ENCODE measurements around the gene MAD1L1. TPM values are rescaled to one million over a fixed set of nuclear protein-coding genes. Genes with fewer than 3 reads are reported as not detected.

MAD1L1 gene
- polyA plus RNA-seq, 2 donors, result 18.0 to 24.9 TPM

DNA sequence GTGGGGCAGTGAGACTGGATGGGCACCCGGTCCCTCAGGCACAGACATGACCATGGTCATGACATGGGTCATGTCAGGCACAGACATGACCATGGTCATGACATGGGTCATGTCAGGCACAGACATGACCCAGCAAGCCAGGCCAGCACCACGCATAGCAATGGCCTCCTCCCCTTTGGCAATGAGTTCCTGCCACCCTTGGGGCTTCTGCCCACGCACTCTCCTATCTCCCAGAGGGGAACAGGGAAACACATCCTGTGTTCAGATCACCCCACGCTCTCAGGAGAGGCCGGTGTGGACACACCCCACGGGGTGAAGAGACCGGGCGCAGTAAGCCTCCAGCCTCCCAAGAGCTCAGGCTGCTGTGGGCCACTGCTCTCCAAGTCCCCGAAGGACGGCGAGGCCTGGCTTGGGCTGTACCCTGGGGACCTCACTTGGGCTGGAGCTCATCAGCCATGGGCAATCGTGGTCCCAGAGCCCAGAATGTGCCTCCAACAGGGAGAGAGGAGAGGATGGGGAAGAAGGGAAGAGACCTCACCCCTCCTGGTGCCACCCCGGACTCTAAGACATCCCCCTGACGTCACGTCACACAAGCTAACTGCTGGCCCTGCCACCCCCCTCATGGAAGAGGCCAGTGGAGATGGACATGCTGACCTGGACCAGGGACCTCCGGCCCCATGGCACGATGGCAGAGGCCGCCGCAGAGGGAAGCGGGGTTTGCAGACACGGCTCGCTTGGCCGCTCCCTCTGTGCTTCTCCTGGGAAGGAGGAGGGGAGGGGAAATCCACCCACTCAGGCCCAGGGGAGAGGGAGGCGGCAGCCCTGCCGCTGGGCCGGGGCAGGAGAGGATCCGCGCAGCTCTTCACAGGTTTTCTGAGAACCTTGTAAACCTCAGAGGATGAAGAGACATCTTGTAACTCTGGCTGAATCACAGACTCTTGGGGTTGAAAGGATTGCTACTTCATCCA is 293.0 kb downstream of the MAD1L1 start:
- peaks cover 3 to 11% of the 10 kb centered on the region in 2 donors for H3K4me1 ChIP-seq (ENCODE audit: control insufficient read depth in 2 of 2, insufficient read depth in 2 of 2, low read length in 1 of 2)
- H3K27me3 ChIP-seq (ENCODE audit: control insufficient read depth in 1 of 2, insufficient read depth in 2 of 2, low read length in 2 of 2), result no peaks in the 10 kb centered on the region
- H3K9me3 ChIP-seq (ENCODE audit: control insufficient read depth in 2 of 2, insufficient read depth in 1 of 2, low read depth in 1 of 2, low read length in 1 of 2), result no peaks in the 10 kb centered on the region
- H3K4me3 ChIP-seq (ENCODE audit: low read depth in 1 of 2, low read length in 2 of 2), result peak overlapping the region in 1 of 2 donors; percentile 39
- peak overlapping the region in 1 of 2 donors; percentile 38 for H3K27ac ChIP-seq (ENCODE audit: low read depth in 2 of 2, low read length in 1 of 2)
- peaks cover 0 to 7% of the 10 kb centered on the region in 2 donors for H3K36me3 ChIP-seq (ENCODE audit: control insufficient read depth in 2 of 2, insufficient read depth in 2 of 2, low read length in 1 of 2)
- 57 to 68% methylated on average over 27 to 28 of the region's 28 CpGs for WGBS, 2 donors

DNA sequence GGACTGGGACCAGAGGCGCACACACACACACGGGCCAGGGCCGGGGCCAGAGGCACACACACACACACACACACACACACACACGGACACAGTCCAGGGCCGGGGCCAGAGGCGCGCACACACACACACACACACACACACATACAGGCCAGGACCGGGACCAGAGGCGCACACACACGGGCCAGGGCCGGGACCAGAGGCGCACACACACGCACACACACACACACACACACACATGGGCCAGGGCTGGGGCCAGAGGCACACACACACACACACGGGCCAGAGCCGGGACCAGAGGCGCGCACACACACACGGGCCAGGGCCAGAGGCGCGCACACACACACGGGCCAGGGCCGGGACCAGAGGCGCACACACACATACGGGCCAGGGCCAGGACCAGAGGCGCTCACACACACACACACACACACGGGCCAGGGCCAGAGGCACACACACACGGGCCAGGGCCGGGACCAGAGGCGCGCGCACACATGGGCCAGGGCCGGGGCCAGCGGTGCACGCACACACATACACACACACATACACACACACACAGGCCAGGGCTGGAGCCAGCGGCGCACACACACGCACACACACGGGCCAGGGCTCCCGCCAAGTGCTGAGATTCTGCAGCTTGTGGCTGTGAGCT is 293.8 kb downstream of the MAD1L1 start:
- Histone ChIP-seq H3K36me3 (ENCODE audit: control insufficient read depth in 2 of 2, insufficient read depth in 2 of 2, low read length in 1 of 2) (peaks cover 0 to 7% of the 10 kb centered on the region in 2 donors), H3K9me3 (ENCODE audit: control insufficient read depth in 2 of 2, insufficient read depth in 1 of 2, low read depth in 1 of 2, low read length in 1 of 2) (no peaks in the 10 kb centered on the region), H3K4me3 (ENCODE audit: low read depth in 1 of 2, low read length in 2 of 2) (no peak overlapping the region), H3K4me1 (ENCODE audit: control insufficient read depth in 2 of 2, insufficient read depth in 2 of 2, low read length in 1 of 2) (peaks cover 3 to 11% of the 10 kb centered on the region in 2 donors), H3K27ac (ENCODE audit: low read depth in 2 of 2, low read length in 1 of 2) (no peak overlapping the region), H3K27me3 (ENCODE audit: control insufficient read depth in 1 of 2, insufficient read depth in 2 of 2, low read length in 2 of 2) (no peaks in the 10 kb centered on the region)
- 83 to 89% methylated on average over 35 to 39 of the region's 39 CpGs for WGBS, 2 donors

DNA sequence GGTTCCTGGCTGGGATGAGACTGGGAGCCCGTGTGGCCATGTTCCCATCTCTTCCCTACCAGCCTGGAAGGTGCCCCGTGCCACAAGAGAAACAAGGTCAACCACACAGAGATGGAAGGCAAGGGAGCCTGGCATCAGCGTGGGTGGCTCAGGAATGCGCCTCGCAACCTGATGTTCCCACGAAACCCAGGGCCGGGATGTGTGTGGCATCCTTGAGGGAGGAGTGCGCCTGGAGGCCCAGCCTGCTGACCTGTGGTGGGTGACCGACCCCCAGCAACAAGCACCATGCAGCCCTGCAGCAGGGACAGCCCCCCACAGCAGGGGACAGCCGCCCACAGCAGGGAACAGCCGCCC is 295.5 kb downstream of the MAD1L1 start:
- Histone ChIP-seq H3K9me3 (ENCODE audit: control insufficient read depth in 2 of 2, insufficient read depth in 1 of 2, low read depth in 1 of 2, low read length in 1 of 2) (no peaks in the 10 kb centered on the region), H3K36me3 (ENCODE audit: control insufficient read depth in 2 of 2, insufficient read depth in 2 of 2, low read length in 1 of 2) (peaks cover 0 to 12% of the 10 kb centered on the region in 2 donors), H3K27ac (ENCODE audit: low read depth in 2 of 2, low read length in 1 of 2) (no peak overlapping the region), H3K4me3 (ENCODE audit: low read depth in 1 of 2, low read length in 2 of 2) (no peak overlapping the region), H3K4me1 (ENCODE audit: control insufficient read depth in 2 of 2, insufficient read depth in 2 of 2, low read length in 1 of 2) (peaks cover 3 to 11% of the 10 kb centered on the region in 2 donors), H3K27me3 (ENCODE audit: control insufficient read depth in 1 of 2, insufficient read depth in 2 of 2, low read length in 2 of 2) (no peaks in the 10 kb centered on the region)
- WGBS, 2 donors, result 92 to 94% methylated on average over 9 to 11 of the region's 11 CpGs

DNA sequence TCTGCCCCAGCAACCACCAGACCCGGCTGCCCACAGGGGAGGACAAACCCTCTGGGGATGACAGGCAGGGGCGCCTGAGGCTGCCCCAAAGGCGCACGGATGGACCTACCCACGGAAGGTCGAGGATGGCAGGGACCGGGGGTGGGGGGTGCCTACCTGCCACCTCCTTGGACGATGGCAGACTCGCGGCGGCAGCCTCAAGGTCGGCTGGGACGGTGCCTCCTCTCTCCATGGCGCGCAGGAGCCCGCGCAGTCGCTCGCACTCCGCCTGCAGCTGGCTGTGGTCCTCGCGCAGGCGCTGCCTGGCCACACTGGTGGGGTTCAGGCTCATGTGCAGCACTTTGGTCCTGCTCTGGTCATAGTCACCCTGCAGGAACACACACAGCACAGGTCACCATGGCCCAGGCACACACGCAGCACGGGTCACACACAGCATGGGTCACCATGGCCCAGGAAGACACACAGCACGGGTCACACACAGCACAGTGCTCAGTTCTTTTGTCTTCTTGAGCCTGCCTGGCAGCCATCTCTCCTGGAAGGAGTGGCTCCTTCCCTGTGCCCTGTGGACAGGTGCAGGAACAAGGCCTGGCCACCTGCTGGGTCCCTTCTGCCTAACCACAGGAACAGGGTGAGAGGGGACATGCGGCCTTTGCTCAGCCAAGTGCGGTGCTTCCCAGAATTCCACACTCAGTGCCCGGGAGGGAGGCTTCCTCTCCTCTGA is 296.1 kb downstream of the MAD1L1 start:
- 87 to 90% methylated on average over 21 to 29 of the region's 29 CpGs for WGBS, 2 donors
- Histone ChIP-seq H3K4me3 (ENCODE audit: low read depth in 1 of 2, low read length in 2 of 2) (no peak overlapping the region), H3K27me3 (ENCODE audit: control insufficient read depth in 1 of 2, insufficient read depth in 2 of 2, low read length in 2 of 2) (no peaks in the 10 kb centered on the region), H3K27ac (ENCODE audit: low read depth in 2 of 2, low read length in 1 of 2) (no peak overlapping the region), H3K9me3 (ENCODE audit: control insufficient read depth in 2 of 2, insufficient read depth in 1 of 2, low read depth in 1 of 2, low read length in 1 of 2) (no peaks in the 10 kb centered on the region), H3K36me3 (ENCODE audit: control insufficient read depth in 2 of 2, insufficient read depth in 2 of 2, low read length in 1 of 2) (peaks cover 0 to 8% of the 10 kb centered on the region in 2 donors), H3K4me1 (ENCODE audit: control insufficient read depth in 2 of 2, insufficient read depth in 2 of 2, low read length in 1 of 2) (peaks cover 3 to 11% of the 10 kb centered on the region in 2 donors)

DNA sequence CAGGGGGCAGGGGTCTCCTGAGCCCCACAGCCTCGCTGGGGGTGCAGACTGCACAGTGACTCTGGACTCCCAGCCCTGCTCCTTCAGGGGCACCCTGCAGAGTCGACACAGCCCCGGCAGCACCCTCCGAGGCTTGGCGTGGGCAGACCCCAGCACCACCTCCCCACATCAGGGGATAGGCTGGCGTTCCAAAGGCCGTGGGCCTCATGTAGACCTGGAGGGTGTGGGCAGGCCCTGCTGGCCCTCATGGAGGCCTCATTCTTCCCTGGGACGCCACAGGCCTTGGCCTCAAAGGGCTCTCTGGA is 296.8 kb downstream of the MAD1L1 start:
- Histone ChIP-seq H3K9me3 (ENCODE audit: control insufficient read depth in 2 of 2, insufficient read depth in 1 of 2, low read depth in 1 of 2, low read length in 1 of 2) (no peaks in the 10 kb centered on the region), H3K4me1 (ENCODE audit: control insufficient read depth in 2 of 2, insufficient read depth in 2 of 2, low read length in 1 of 2) (peaks cover 3 to 11% of the 10 kb centered on the region in 2 donors), H3K36me3 (ENCODE audit: control insufficient read depth in 2 of 2, insufficient read depth in 2 of 2, low read length in 1 of 2) (peaks cover 0 to 8% of the 10 kb centered on the region in 2 donors), H3K27ac (ENCODE audit: low read depth in 2 of 2, low read length in 1 of 2) (no peak overlapping the region), H3K4me3 (ENCODE audit: low read depth in 1 of 2, low read length in 2 of 2) (no peak overlapping the region), H3K27me3 (ENCODE audit: control insufficient read depth in 1 of 2, insufficient read depth in 2 of 2, low read length in 2 of 2) (no peaks in the 10 kb centered on the region)
- 93 to 95% methylated on average over 8 of the region's 8 CpGs for WGBS, 2 donors

DNA sequence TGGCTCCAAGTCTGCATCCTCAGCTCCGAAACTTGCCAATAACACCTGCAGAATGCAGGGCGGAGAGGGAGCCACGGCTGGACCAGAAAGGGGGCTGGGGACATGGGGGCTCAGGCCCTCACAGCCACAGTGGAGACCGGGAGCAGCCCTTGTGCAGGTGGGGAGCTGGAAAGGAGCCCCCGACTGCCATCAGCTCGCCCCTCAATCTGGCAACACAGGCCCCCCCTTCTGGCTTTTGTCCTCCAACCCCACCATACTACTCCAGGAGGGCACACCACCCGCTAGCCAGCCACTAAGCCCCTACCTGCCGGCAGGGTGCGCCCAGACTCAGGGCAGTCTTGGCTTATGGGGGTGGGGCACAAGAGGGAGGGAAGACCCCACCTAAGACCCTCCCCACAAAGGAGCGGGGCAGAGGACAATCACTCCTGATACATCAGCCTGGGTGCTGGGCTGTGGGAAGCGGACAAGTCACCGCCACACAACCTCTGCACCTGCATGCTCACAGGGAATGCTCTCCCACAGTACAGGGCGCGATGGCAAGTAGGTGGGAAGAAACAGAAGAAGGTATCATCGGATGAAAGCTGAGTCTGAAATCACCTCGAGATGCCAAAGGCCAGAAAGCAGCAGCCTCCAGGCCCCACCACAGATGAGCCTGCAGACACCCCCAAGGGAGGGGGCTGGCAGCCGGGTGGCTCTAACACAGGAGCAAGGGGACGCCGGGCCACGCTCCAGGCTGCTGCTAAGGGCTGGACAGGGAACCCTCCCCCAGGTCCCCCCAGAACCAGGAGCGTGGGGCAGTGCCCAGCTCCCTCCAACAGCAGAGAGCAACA is 297.4 kb downstream of the MAD1L1 start:
- Histone ChIP-seq H3K36me3 (ENCODE audit: control insufficient read depth in 2 of 2, insufficient read depth in 2 of 2, low read length in 1 of 2) (peaks cover 0 to 8% of the 10 kb centered on the region in 2 donors), H3K9me3 (ENCODE audit: control insufficient read depth in 2 of 2, insufficient read depth in 1 of 2, low read depth in 1 of 2, low read length in 1 of 2) (no peaks in the 10 kb centered on the region), H3K27ac (ENCODE audit: low read depth in 2 of 2, low read length in 1 of 2) (no peak overlapping the region), H3K4me3 (ENCODE audit: low read depth in 1 of 2, low read length in 2 of 2) (no peak overlapping the region), H3K4me1 (ENCODE audit: control insufficient read depth in 2 of 2, insufficient read depth in 2 of 2, low read length in 1 of 2) (peaks cover 3 to 11% of the 10 kb centered on the region in 2 donors), H3K27me3 (ENCODE audit: control insufficient read depth in 1 of 2, insufficient read depth in 2 of 2, low read length in 2 of 2) (no peaks in the 10 kb centered on the region)
- 97% methylated on average over 21 of the region's 21 CpGs for WGBS, 2 donors

DNA sequence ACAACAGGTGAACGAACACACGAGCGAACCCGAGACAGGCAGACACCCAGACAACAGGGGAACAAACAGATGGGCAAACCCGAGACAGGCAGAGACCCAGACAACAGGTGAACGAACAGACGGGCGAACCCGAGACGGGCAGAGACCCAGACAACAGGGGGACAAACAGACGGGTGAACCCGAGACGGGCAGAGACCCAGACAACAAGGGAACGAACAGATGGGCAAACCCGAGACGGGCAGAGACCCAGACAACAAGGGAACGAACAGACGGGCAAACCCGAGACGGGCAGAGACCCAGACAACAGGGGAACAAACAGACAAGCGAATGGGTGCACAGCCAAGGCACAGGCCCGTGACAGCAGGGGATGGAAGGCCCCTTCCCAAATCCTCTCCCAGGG is 298.0 kb downstream of the MAD1L1 start:
- peaks cover 0 to 8% of the 10 kb centered on the region in 2 donors for H3K36me3 ChIP-seq (ENCODE audit: control insufficient read depth in 2 of 2, insufficient read depth in 2 of 2, low read length in 1 of 2)
- peaks cover 3 to 9% of the 10 kb centered on the region in 2 donors for H3K4me1 ChIP-seq (ENCODE audit: control insufficient read depth in 2 of 2, insufficient read depth in 2 of 2, low read length in 1 of 2)
- no peaks in the 10 kb centered on the region for H3K27me3 ChIP-seq (ENCODE audit: control insufficient read depth in 1 of 2, insufficient read depth in 2 of 2, low read length in 2 of 2)
- 94 to 96% methylated on average over 22 of the region's 22 CpGs for WGBS, 2 donors
- no peak overlapping the region for H3K4me3 ChIP-seq (ENCODE audit: low read depth in 1 of 2, low read length in 2 of 2)
- H3K9me3 ChIP-seq (ENCODE audit: control insufficient read depth in 2 of 2, insufficient read depth in 1 of 2, low read depth in 1 of 2, low read length in 1 of 2), result no peaks in the 10 kb centered on the region
- H3K27ac ChIP-seq (ENCODE audit: low read depth in 2 of 2, low read length in 1 of 2), result no peak overlapping the region

DNA sequence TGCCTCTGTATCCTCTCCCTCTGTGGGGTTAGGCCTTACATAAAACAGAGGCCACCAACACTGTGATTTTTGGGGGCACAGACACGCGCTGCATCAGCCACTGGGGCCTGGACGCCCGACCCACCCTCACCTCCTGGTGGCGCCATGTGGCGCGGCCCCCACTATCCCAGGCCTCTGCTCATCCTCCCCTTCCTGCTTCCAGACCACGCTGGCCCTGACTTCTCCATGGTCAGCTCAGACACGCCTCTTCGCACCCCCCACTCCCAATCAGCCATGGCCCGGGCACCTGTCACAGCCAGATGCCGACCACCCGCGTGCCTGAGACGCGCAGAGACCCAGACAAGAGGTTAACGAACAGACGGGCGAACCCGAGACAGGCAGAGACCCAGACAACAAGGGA is 298.7 kb downstream of the MAD1L1 start:
- Histone ChIP-seq H3K27me3 (ENCODE audit: control insufficient read depth in 1 of 2, insufficient read depth in 2 of 2, low read length in 2 of 2) (no peaks in the 10 kb centered on the region), H3K9me3 (ENCODE audit: control insufficient read depth in 2 of 2, insufficient read depth in 1 of 2, low read depth in 1 of 2, low read length in 1 of 2) (no peaks in the 10 kb centered on the region), H3K4me3 (ENCODE audit: low read depth in 1 of 2, low read length in 2 of 2) (no peak overlapping the region), H3K27ac (ENCODE audit: low read depth in 2 of 2, low read length in 1 of 2) (no peak overlapping the region), H3K36me3 (ENCODE audit: control insufficient read depth in 2 of 2, insufficient read depth in 2 of 2, low read length in 1 of 2) (peaks cover 0 to 8% of the 10 kb centered on the region in 2 donors), H3K4me1 (ENCODE audit: control insufficient read depth in 2 of 2, insufficient read depth in 2 of 2, low read length in 1 of 2) (peaks cover under 1 to 3% of the 10 kb centered on the region in 2 donors)
- WGBS, 2 donors, result 95 to 97% methylated on average over 20 of the region's 20 CpGs

Measured in esophagus (tissue), 2 donors.